Measurements from ENCODE around the gene PAFAH1B1.

DNA sequence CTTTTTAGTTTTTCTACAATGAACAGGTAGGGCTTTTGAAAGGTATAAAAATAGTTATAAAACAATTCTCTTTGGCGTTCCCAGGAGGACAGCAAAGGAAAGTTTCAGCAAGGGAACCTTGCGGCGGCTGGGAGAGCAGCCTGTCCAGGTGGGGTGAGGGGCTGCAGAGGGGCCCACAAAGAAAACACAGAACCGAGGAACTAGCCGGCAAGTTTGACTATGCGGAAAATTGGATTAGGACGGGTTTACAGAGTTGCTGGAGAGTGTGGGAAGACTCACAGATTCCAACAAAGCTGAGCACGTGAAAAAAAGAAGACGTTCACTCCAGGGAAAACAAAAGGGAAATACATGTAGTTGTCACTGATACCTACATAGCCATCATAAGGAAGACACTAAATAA, 41.5 kb upstream of the PAFAH1B1 start:
- TF ChIP-seq POLR2A (IDR thresholded peaks at IDR 0.05), result no peak
- TF ChIP-seq, protein P1, sequence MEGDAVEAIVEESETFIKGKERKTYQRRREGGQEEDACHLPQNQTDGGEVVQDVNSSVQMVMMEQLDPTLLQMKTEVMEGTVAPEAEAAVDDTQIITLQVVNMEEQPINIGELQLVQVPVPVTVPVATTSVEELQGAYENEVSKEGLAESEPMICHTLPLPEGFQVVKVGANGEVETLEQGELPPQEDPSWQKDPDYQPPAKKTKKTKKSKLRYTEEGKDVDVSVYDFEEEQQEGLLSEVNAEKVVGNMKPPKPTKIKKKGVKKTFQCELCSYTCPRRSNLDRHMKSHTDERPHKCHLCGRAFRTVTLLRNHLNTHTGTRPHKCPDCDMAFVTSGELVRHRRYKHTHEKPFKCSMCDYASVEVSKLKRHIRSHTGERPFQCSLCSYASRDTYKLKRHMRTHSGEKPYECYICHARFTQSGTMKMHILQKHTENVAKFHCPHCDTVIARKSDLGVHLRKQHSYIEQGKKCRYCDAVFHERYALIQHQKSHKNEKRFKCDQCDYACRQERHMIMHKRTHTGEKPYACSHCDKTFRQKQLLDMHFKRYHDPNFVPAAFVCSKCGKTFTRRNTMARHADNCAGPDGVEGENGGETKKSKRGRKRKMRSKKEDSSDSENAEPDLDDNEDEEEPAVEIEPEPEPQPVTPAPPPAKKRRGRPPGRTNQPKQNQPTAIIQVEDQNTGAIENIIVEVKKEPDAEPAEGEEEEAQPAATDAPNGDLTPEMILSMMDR (IDR thresholded peaks at IDR 0.05), result no peak

All from esophagus squamous epithelium (tissue), 4 donors.